GM18520 (cell line): ENCODE measurements around the gene FAM219A.

ENCODE experiments used
- ATAC-seq: cut with Tn5 transposase; IDR thresholded peaks from one replicate; pipeline ENCODE4 v1.9.1; 2021; ENCODE audit not compliant: unreplicated experiment

Gene FAM219A, protein sequence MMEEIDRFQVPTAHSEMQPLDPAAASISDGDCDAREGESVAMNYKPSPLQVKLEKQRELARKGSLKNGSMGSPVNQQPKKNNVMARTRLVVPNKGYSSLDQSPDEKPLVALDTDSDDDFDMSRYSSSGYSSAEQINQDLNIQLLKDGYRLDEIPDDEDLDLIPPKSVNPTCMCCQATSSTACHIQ

DNA sequence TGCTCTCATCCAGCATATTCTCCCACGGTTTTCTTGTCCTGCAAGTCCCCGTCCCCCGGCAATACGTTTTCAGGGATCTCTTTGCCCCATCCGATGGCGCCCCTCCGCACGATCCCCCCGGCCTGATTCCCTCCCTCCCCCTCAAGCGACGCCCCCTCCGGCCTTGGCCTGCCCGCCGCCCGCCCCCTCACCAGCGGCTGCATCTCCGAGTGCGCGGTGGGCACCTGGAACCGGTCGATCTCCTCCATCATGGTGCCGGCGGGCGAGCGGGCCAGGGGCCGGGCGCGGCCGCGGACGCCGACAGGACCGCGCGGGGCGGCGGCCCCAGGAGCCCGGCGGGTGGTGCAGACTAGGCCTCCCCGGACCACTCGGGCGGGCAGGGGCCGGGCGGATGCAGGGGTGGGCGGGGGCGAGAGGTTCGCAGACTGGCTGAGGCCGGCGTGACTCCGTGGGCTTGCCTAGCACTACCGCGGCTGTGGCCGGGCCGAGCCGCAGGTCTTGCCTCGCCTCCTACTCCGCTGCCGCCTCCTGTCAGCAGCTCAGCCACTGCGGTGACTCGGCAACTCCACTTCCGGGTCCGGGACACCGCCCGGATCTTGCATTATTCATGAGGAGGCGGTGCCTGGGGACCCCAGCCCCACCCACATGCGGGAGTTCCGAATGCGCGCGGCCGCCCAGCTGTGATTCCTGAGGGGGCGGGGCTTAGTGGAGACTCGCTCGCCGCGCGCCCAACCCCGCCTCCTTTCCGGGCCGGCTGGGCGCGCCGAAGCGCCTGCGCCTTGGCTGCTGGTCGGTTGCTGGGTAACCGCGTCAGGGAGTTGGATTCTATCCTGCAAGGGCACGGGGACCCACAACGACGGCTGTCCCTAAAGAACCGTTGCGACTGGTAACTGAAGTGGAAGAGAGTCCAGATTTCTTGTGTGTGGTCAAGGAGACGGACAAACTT, at the start of gene FAM219A, which contains the start of gene DNAI1:
TSS of gene FAM219A (minus strand) at position 558 of the 946 bp plus-strand sequence. CDS start at position 251, 307 bp downstream.
TSS of gene DNAI1 (plus strand) at position 793 of the 946 bp plus-strand sequence. CDS start 201 bp downstream, outside the sequence.
- peak; percentile 92 for ATAC-seq

DNA sequence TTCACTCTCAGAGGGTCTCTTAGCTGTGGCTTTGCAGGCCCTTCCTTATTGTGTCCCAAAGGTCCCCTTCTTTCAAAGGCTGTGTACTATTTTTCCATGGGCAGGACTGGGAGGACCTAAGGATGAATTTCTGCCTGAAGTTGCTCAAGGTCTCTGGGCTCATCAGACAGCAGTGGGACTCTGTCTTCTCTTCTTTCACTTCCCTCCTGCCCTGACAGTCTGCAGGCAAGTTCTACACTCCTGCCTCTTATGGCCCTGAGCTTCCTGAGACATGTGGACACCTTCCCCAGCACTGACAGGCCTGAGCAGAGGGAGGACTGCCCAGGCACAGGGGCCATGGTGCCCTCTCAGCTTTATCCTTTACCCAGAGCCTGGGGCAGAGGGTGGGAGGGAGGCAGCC, 49.6 kb upstream of the FAM219A start:
- no peak for ATAC-seq

DNA sequence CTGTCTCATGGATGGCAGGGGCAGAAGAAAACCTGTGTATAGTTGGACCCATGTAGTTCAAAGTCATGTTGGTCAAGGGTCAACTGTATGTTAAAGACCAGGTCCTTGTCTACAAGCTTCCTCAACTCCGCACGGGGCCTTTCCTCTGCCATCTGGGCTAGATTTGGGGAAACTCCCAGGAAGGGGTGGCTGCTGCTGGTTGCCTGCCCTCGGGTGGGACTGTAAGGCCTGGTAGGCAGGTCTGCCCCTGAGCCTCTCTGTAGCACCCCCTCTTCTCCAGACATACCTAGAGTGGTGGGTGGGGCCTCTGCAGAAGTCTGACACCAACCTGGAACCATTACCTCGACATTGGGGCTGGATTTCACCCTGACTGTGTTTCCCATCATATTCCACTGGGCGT, 49.2 kb upstream of the FAM219A start:
- no peak for ATAC-seq

DNA sequence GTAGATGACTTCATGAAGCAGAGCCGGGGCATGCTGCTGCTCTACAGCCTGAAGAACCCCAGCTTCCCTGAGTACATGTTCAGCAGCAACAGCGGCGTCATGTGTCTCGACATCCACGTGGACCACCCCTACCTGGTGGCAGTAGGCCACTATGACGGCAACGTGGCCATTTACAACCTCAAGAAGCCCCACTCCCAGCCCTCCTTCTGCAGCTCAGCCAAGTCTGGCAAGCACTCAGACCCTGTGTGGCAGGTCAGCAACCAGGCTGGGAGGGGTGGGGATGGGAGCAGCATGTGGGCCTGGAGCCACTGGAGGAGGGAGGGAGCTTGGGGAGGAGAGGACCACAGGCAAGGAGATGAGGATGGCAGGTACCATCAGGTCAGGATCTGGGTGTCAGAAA, 48.3 kb upstream of the FAM219A start:
- ATAC-seq, result no peak

DNA sequence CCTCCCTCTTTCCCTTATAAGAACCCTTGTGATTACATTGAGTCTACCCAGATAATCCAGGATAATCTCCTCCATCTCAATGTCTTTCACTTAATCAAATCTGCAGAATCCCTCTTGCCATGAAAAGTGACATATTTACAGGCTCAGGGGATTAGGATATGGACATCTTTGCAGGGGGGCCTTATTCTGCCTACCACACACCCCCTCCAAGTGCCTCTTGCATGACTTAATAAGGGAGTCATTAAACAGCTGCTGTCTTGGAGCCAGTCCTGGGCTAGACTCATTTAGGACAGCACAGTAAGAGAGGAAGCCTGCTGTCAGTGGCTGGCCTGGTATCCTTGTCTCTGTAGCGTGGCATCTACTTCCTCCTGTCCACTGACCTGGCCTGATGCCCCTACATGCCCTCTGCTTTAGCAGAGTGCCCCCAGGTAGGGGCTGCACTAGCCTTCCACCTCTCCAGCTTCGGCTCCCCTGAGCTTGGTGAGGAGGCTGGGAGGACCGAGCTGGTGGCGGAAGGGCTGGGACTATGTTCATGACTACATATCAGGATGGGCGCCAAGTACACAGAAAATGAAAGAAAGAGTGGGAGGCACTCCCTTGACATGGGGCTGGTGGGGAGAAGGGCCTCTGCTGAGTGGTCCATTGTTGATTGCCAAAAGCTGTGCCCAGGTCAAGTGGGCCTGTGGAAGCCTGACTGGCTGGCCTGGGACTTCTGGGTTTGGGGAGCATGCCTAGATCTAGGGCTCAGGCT, 47.2 kb upstream of the FAM219A start:
- no peak for ATAC-seq

DNA sequence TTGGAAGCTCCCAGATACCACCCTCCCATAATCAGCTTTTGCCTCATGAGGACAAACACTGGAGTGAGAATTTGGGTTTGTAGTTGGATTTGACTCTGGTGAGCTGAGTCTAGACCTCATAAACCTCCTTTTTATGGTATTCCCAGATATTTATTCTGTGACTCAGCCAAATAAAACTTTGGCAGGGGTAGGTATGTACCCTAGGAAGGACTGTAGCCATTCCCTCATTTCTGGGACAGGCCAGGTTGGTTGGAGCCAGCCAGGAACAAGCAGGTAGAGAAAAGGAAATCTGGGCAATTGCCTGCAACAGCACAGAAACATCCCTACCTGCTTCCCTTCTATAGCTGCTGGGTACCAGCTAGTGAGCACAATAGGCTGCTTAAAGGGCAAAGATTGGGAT, 45.0 kb upstream of the FAM219A start:
- no peak for ATAC-seq

DNA sequence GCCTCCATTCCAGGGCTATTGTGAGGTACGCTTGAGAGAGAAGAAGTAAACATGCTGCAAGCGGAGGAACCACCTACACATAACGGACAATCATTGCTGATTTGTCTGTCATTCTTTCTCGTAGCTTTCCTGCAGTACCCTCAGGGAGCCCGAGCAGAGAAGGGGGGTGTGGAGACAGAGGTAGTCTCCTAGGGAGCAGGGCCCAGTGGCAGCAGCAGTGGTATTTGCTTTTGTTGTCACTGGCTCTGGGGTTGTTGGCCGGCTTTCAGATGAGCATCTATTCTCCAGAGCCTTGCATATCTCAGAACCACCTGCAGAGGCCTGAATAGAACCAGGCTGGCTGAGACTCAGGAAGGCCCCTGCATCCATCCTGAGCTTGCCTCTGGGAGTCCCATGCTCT, 44.5 kb upstream of the FAM219A start:
- no peak for ATAC-seq

DNA sequence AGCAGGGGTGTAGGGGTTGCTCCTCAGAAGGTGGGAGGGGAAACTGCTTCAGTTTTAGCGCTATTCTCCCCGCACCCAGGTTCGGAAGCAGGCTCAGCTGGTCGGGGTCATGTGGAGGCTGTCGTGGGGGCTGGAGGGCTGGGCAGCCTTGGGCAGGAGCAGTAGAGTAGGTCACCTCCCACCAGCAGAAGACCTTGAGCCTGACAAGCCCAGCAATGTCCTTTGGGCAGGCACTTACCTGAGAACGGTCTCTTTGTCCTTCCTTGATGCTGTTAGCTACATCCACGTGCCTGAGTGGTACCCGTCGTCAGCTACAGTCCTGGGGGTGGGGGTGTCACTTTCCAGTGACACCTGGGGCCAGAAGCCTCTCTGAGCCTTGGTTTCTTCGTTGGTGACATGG, 44.1 kb upstream of the FAM219A start:
- ATAC-seq, result no peak

DNA sequence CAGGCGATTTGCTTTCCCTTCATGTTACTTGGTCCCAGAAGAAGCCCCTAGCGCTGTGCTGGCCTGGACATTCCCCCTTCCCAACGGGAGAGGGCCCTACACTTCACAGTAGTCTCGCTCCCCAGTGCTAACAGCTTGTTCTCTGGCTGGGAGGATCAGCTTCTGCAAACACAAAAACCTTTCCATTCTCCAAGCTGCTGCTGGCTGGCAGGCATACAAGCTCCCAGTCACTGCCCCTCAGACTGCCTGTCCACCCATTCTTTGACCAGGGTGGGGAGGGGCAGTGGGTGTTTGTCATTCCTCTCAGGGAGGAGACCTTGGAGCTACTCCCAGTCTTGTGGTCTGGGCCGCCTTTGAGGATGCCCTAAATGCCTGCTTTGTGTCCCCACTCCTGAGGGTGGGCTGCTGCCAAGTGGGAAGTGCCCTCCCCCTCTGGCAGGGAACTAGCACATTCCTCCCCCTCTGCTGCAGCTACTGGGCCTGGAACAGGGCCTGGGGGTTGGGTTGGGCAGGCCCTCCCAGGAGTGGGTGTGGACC, 43.6 kb upstream of the FAM219A start:
- no peak for ATAC-seq

DNA sequence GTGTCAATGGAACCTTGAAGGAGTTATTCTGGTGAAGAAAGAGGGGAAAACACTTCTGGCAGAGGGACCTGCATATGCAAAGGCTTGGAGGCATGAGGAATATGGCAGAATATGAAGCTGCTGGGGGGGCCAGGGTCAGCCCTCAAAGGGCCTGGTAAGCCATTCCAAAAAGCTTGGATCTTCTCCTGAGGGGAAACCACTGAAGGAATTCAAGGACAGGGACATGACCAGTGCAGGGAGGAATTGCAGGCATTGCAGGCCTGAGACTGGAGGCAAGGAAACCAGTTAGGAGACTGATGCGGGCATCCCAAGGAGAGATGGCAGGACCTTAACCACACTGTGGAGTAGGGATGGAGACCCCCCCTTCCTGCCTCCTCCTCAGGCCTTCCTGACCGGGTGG, 43.0 kb upstream of the FAM219A start:
- ATAC-seq, result no peak

DNA sequence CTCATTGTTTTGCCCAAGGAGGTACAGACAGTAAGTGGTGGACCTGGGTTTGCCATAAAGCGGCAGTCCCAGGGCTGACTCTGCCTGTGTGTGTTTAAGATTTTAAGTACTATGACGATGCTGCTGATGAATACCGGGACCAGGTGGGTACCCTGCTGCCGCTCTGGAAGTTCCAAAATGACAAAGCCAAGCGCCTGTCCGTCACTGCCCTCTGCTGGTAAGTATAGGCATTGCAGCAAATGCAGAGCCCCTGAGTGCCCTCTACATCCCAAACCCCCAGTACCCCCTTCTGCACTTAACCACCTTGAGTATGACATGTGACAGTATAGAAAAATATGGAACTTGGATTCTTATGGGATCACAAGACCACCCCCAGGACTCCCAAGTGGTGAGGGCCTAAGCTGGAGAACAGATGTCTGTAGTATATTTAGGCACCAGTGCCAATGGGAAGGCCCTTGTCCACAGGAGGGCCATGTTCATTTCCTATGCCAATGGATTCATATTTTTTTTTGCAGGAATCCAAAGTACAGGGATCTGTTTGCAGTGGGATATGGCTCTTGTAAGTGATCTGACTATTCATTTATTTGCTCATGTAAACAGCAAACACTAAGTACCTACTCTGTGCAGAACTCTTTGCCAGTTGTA, 42.4 kb upstream of the FAM219A start:
- ATAC-seq, result no peak

DNA sequence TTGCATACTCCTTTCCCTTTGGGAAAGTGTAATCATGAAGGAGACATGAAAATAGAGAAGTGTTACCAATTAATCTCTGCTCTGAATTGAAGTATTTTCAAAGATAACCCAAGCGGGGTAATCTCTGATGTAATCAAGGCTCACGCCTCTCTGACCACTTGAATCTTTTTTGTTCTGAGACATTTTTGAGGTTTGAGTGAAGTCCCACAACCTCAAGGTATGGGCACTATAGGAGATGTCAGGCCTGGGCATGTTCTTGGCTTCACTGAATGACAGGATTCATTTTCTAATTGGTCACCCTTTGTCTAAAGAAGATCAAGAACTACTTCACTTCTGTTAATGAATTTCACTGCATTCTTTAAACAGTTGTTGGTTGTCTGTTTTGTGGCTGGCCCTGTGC, 40.7 kb upstream of the FAM219A start:
- no peak for ATAC-seq

DNA sequence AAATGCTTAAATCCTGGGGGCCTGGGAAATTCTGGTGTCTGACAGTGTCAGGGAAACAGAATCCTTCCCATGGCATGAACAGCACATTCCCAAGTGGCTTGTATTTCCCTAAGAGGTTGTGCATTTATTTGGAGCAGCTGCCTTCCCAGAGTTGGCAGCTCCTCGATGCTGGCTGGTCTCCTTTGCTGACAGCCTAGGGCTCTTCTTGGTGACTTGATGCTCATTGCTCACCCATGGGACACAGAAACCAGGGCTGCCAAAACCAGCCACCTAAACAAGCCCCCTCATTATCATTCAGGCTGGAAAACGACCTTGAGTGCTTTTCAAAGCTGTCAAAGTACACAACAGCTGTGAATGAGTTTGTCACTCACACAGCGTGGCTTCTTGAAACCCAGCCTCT, 40.2 kb upstream of the FAM219A start:
- ATAC-seq, result no peak

DNA sequence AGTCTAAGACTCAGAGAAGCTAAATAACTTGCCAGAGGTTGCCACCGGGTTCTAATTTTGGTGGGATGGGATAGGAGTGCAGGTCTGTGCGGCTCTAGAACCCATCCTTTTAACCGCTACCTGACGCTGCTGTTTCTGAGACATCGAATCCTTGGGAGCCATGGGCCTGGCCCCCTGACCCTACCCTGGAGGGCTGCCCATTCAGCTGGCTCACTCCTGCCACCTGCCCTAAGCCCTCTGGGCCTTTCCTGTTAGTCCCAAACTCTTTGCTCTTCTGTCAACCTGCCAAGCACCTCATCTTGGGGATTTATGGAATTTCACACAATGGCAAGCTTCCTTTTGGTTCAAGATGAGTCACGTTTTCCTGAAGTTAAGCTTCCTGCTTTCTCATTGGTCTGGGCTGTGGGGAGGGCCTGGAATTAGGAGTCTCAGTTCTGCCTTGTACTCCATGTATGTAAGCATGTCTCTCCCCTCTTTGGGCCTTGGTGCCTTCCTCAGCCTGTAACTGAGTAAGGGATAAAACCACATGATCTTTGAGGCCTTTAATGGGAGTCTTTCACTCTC, 37.9 kb upstream of the FAM219A start:
- ATAC-seq, result no peak

DNA sequence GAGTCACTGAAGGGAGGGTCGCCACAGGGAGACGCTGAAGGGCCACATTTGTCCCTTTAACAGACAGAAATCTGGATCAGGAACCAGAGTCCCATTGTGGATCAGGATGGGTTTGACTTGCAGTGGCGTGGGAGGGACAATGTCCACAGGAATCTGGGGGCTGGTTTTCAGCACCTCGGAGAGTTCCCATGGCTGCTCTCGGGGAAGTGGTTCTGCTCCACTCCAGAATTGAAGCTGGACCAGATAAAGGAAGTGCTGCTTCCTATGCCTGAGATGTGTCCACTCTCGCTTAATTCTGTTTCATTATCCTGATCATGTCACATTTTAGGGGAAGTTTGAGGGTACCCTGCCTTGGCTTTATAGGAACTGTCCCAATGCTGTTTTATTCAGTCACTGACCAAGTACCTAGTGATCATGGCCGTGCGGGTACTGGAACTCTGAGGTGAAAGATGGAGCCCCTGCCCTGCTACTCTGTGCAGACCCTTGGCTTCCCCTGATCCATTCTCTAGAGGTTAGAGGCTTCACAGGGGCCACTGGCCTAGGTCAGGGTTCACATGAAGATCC, 35.7 kb upstream of the FAM219A start:
- no peak for ATAC-seq

DNA sequence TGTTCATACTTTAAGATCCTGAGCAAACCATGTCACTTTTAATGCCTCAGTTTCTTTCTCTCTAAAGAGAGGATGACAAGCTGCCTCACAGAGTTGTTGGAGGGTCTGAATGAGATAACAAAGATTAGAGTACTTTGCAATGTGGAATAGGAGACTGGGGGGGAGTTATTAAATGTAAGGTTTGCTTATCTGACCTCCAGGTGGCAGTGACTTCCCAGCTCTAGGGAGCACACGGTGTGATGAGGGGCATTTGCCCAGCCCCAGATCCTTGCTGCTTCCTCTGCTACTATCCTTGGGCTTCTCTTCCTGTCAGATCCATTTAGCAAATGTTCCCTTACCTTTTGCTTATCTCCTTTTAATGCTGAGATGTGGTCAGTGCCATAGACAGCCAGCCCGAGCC, 33.7 kb upstream of the FAM219A start:
- no peak for ATAC-seq

DNA sequence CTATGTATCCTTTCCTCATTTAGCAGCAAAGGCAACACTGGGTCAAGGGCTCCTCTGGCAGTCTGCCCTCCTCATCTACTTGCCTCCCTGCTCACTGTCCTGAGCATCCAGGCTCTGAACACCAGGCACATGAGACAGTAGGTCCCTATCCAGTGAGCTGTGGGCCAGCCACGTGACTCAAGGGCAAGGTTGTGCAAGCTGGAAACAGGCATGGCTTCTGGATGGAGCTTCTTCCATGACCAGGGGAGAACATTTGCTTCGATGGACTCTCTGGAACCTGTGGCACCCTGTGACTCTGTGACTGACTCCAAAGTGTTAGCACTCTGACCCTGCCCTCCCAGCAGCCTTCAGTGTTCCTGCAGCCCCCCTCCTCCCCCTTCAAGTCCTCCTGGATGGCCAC, 33.2 kb upstream of the FAM219A start:
- no peak for ATAC-seq

DNA sequence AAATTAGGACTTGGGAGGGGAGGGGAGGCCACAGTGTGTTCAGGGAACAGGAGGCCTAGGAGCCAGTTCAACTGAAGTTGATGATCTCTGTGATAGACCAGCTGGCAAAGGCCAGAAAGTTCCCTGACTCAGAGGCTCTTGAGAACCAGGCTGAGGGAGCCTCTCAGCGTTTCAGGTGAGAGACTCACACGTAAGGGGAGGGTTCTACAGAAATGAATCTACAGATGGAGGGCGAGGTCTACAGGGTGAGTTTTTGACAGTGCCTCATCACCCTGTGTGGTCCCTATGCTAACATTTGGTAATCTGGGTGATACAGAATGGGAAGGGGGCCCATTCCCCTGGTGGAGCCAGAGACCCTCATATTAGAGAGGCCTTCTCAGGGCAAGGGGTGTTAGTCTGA, 32.4 kb upstream of the FAM219A start:
- no peak for ATAC-seq

DNA sequence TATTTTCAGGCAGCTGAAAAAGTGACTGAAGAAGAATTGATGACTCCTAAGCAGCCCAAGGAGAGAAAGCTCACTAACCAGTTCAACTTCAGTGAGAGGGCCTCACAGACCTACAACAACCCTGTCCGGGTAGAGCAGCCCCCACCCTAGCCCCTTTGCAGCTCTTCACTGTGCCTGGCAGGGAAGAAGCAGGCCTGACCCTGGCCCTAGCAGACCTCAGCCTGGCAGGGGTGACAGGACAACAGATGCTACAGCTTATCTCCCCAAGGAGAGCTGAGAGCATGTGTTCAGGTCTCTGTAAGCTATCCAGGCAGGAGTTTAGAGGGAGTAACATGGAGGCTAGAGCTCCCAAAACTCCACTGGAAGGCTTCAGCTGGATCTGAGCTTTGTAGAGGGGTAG, 32.0 kb upstream of the FAM219A start:
- no peak for ATAC-seq

DNA sequence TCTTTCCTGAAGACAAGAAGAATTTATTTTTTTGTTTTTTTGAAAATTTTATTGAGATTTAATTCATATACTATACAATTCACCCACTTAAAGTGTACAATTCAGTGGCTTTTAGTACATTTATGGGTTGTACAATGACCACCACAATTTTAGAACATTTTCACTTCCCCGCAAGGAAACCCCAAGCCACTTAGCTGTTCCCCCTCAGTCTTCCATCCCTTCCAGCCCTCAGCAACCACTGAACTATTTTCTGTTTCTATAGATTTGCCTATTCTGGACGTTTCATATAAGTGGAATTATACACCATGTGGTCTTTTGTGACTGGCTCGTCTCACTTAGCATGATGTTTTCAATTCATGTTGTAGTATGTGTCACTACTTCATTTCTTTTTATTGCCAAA, 28.2 kb upstream of the FAM219A start:
- no peak for ATAC-seq
